Muscle of back (tissue), 11 donors: ENCODE data around the gene TNS4. TPM values are rescaled to one million over a fixed set of nuclear protein-coding genes. Genes with fewer than 3 reads are reported as not detected.

Experiments used
- DNase-seq, 3 donors: peaks; one replicate each; pipeline versions ENCODE4 v3.0.0 to v3.0.0-alpha.2; 2013
- polyA plus RNA-seq, 10 donors: library from polyadenylated mRNA; unstranded; fragments of 120-200 nt; gene quantifications; one replicate each; pipeline ENCODE4 v1.2.1, GENCODE V29; 2013; ENCODE audit not compliant: insufficient read length in 10 of 10

The TNS4 gene
- polyA plus RNA-seq, 10 donors = 0.05 to 2.5 (median 1.2) TPM; not detected in 6

- DNase-seq = no peak
Observed at GRCh38 chr17:40496634-40497420, 4.6 kb downstream of the TNS4 start.

DNA sequence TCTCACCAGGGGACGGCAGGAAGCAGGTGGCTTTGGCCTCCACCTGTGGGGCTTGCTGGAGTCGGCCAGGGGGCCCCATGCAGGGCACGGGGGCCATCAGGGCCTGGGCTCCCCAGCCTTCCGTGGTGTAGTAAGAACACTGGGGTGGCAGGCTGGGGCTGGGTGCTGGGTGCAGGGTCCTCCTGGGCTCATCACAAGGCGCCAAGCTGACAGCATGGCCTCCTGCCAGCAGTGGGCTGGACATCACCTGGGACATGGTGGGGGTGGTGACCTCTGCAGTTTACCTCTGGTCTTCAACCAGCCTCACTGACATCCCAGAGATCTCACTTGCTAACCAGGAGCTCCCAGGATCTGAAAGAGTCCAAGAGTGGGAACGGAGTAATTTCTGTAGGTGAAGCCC, 5.3 kb downstream of the TNS4 start:
- no peak for DNase-seq

DNA sequence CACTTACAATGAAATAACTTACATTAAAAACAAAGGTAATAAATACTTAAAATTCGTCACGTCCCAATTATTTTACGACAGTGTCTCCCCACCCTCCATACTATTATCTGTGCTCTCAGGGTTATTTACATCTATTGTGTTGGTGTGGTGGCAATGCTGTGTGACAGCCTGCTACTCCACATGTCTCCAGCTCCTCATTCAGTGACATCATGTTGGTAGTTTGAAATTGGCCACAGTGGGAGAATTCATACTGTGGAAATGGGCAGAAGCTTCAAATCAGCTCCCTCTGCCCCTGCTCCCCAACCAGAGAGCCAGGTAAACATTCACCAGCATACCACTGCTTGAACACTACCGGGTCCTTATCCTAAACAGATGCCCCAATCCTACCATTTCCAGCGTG, 6.3 kb downstream of the TNS4 start:
- no peak for DNase-seq

DNA sequence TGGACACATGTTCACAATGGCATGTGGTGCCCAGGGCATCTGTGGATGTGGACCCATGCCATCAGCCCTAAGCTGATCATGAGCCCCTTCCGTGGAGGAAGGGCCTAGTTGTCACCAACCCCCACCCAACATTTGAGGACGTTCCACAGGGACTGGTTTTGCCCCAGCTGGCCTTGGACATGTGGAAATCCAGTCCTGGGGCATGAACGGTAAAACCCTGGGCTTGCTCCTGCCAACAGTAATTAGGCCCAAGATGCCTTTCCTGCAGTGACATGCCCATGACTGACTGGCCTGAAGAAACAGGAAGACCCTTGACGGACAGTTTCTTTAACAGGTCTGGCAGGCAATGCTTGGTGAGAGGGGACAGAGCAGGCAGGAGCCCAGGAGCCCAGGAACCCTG, 7.7 kb downstream of the TNS4 start:
- DNase-seq = no peak

DNA sequence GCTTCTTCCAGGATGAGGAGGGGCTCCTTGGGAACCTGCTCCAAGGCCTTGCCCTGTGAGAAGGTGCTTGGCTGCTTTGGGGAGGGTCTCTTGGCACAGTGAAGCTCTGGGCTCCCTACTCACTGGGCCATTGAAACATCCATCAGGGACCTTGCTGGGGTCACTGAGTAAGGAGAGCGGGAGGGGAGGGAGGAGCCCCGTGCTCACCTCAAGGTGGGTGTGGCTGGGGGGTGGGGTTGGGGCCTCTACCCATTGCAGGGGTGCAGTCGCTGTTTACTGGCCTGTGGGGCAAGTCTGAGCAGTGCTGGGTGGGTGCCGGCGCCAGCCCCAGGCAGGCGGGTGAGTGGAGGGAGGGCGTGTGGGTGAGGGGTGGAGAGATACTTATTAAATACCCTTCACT, 9.9 kb downstream of the TNS4 start:
- no peak for DNase-seq

GRCh38 chr17:40490982-40491381, 10.4 kb downstream of the TNS4 start:
- DNase-seq = no peak

DNA sequence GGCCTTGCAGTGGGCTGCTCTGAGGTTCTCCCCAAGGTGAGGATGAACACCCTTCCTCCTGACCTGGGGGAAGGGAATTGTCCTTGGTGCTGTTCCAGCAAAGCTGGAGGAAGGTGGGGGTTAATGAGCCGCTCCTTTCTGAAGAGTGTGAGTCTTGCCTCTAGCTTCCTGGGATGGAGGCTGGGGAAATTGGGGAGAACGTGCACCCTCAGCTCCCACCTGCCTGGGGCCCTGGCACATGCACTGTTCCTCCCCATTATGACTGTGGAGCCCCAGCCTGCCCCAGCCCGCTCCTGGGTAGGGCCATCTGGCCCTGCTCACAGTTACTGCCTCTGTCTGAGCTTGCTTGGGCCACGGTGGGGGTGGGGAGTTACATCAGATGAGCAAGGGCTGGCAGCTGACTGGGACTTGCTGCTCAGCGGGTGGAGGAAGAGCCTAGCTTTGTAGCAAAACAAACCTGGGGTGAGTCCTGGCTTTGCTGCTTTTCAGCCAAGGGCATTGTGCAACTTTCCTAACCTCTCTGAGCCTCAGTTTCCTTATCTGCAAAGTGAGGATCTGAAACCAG, 11.1 kb downstream of the TNS4 start:
- peak in 2 of 3 donors; percentile 48 to 51 for DNase-seq

DNA sequence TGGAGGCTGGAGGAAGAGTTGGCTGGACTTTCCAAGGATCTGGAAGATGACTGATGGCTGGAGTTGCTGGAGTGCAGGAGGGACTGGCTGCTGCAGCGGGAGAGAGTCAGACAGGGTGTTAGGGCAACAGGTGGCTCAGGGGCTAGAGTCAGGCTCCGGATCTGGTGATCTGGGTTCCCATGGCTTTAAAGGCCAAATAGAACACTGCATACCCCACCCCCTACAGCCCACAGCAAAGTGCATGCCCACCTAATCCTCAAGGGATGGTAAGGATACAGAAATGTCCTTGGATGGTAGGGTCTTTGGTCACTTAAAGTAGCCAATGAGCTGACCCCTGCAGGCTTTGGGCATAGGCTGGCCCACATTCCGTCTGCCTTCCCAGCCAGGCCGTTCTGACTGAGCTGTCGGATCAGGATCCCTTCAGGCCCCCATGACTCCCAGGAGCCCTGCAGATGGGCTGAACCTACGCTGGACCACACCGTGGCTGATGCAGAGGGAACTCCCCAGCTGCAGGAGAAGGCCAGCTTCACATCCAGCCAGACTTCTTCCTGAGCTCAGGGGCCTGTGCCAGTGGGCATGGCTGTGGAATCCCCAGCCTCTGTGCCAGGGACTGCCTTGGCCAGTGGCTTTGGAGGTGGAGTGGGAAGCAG, 13.9 kb downstream of the TNS4 start:
- no peak for DNase-seq

- peak in 1 of 3 donors; percentile 78 for DNase-seq
Observed at GRCh38 chr17:40486522-40487370, 14.7 kb downstream of the TNS4 start.

- DNase-seq = peak in 2 of 3 donors; percentile 49 to 96
Observed at GRCh38 chr17:40485851-40486521, 15.4 kb downstream of the TNS4 start.

GRCh38 chr17:40484973-40485530, 16.4 kb downstream of the TNS4 start:
- DNase-seq = no peak

DNA sequence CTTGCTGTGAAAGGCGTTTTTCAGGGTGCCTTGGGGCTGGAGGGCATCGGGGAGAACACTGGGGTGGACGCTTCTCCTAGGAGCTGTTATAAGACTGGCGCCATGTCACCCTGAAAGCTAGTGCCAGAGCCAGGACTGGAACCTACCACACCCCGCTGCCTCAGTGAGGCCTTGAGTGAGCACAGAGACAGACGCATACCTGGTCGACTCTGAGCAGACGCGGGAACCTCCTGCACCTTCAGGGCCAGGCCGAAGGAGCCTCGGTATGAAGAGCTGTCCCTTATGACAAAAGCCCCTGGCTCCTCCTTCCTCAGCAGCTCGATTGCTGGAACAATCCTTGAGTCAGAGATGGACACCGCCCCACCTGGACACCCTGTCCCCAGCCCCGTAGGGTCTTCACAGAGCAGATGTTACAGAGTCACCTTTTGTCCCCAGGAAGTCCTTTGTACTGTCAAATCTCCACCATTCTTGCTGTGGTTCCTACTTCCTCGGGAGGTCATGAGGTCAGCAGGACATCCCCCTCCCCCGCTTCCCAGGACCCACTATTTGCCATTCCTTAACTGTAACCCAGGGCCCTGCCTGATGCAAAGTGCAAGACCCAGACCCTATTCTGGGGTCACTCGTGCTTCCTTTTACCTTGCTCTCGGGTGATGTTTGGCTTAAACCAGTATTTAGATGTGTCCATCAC, 17.0 kb downstream of the TNS4 start:
- no peak for DNase-seq

GRCh38 chr17:40483679-40484078, 17.7 kb downstream of the TNS4 start:
- no peak for DNase-seq

DNA sequence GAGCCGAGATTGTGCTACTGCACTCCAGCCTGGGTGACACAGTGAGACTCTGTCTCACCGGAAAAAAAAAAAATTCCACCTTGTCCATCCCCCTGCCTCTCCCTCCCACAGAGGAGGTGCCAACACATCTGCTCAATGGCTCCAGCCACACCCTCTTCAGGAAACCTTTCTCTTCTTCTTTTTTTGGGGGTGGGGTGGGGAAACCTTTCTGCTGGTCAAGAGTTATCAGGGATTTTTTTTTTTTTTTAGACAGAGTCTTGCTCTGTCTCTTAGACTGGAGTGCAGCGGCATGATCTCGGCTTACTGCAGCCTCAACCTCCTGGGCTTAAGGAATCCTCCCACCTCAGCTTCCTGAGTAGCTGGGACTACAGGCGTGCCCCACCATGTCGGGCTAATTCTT, 18.7 kb downstream of the TNS4 start:
- no peak for DNase-seq

GRCh38 chr17:40481106-40481505, 20.3 kb downstream of the TNS4 start:
- DNase-seq = no peak

DNA sequence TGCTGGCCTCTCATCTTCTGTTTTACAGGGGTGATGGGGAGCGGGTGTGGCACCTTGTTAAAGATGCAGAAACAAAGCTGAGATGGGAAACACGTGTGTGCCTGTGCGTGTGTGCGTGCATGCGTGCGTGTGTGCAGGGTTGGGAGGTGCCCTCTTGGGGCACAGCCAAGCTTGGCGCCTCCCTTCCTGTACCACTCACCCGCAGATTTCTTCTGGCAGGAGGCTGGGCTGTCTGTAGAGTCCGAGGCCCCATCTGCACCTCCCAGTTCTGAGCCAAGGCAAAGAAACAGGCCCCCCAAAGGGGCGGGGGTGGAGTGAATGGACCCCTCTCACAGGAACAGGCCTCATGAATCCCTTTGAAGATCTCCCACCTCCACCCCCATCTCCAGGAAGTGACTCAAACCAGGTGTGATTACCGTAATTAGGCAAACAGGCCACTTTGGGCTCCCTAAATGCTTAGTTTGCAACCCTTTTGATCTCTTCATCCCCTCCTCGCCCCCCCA, 20.9 kb downstream of the TNS4 start:
- no peak for DNase-seq

DNA sequence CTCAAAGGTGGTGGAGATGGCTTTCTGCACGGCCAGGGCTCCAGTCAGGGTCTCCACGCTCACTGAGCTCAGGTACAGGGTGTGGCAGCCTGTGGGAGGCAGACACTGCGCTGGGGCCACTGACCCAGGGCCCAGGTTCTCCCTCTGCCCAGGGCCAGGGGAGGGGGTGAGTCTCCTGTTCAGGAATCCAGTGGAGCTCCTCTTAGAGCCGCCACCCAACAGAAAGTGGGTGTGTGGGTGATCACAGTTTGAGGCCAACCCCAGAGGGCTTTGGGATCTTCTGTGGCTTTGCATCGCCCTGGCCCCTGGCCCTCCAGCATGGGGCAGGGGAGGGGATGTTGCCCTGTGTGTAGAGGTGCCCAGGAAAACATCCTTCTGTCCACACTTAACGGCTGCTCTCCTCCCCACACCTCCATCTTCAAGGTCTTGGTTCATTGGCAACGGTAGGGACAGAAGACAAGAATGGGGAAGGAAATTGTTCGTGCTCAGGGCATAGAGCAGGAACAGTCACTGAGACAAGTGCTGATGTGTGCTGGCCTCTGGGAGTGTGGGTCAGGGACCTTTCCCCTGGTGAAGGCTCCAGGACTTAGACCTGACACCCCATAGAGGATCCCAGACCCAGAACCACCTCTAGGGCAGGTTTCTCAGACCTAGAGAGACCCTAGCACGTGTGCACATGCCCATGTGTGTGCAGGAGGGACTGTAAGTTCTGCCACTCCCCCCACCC, 21.5 kb downstream of the TNS4 start:
- DNase-seq = no peak

GRCh38 chr17:40478486-40478885, 22.9 kb downstream of the TNS4 start:
- DNase-seq = no peak

- no peak for DNase-seq
Observed at GRCh38 chr17:40477796-40478195, 23.6 kb downstream of the TNS4 start.
